ENCODE measurements around the gene TAC4. TPM values are rescaled to one million over a fixed set of nuclear protein-coding genes. Genes with fewer than 3 reads are reported as not detected.

Gene TAC4
- total and polyA plus RNA-seq, 10 of the 15 experiments (the other 5 are each of a cell fraction or from before 2014, with no cell fraction given), result not detected

- intact Hi-C loops (cut with micrococcal nuclease; ENCODE audit: unreplicated experiment) (no loop called here), in situ Hi-C loops (cut with MboI) (no loop called here)
- BruUV-seq (replicated peaks), result no TSS peak
- no peak overlapping the region for H3K4me3 ChIP-seq
- ATAC-seq (no peak), FAIRE-seq (no peak), DNase-seq (ENCODE audit: low read depth, low spot score) (no peak)
- ChIA-PET CTCF (no interaction called here), SMC1A (ENCODE audit: uncharacterized antibody, unreplicated experiment) (no interaction called here), RAD21 (ENCODE audit: unreplicated experiment) (no interaction called here), POLR2A (no interaction called here)
- H3K9ac ChIP-seq (ENCODE audit: control insufficient read depth, insufficient read depth, low read length), result no peak overlapping the region
- no peaks in the 10 kb centered on the region for H3K79me2 ChIP-seq (ENCODE audit: control insufficient read depth, insufficient read depth, low read length)
- WGBS (ENCODE audit: insufficient coverage, insufficient replicate concordance, low lambda C conversion rate, missing lambda C conversion rate), result 100% methylated on average over 2 of the region's 2 CpGs
- no peaks in the 10 kb centered on the region for H3K4me1 ChIP-seq (ENCODE audit: control insufficient read depth, insufficient read depth, low read length)
- no peak for TF ChIP-seq EGR1 (IDR thresholded peaks at IDR 0.05; ENCODE audit: borderline replicate concordance in 1 of 2, low read depth in 2 of 2, low read length in 2 of 2)
- no peak for TF ChIP-seq RUNX3 (IDR thresholded peaks at IDR 0.05; ENCODE audit: low read length)
- no peak for TF ChIP-seq IRF4 (IDR thresholded peaks at IDR 0.05; ENCODE audit: low read depth, low read length)
- TF ChIP-seq EZH2 (IDR thresholded peaks at IDR 0.05; ENCODE audit: borderline replicate concordance, control insufficient read depth, low read depth, low read length), result no peak
- no peak for TF ChIP-seq SREBF2 (IDR thresholded peaks at IDR 0.05; ENCODE audit: low read length)
- no peak for TF ChIP-seq BACH1 (IDR thresholded peaks at IDR 0.05; ENCODE audit: borderline replicate concordance)
- no peak for TF ChIP-seq ZBTB40 (IDR thresholded peaks at IDR 0.05; ENCODE audit: borderline replicate concordance)
- no peak for TF ChIP-seq YY1 (IDR thresholded peaks at IDR 0.05; ENCODE audit: low read depth, low read length)
- no peak for TF ChIP-seq HCFC1 (IDR thresholded peaks at IDR 0.05; ENCODE audit: low read length)
- no peak for TF ChIP-seq POLR2AphosphoS5 (IDR thresholded peaks at IDR 0.05; ENCODE audit: low read length)
- TF ChIP-seq JUND (IDR thresholded peaks at IDR 0.05; ENCODE audit: low read depth, low read length), result no peak
- TF ChIP-seq CUX1 (IDR thresholded peaks at IDR 0.05; ENCODE audit: insufficient replicate concordance, low read depth, low read length), result no peak
- TF ChIP-seq IRF5 (IDR thresholded peaks at IDR 0.05; ENCODE audit: borderline replicate concordance), result no peak
- no peak overlapping the region for H3K4me2 ChIP-seq (ENCODE audit: control insufficient read depth, insufficient read depth)
- no peak overlapping the region for H3K27ac ChIP-seq (ENCODE audit: control insufficient read depth, insufficient read depth)
- no peaks in the 10 kb centered on the region for H3K9me3 ChIP-seq (replicated peaks; ENCODE audit: control insufficient read depth, insufficient read depth, low read length)
- H2AFZ ChIP-seq (ENCODE audit: control insufficient read depth, low read depth, low read length), result no peak overlapping the region
- H3K27me3 ChIP-seq (replicated peaks in 1 of 2; ENCODE audit: control insufficient read depth in 2 of 2, insufficient read depth in 2 of 2, low read length in 1 of 2), result no peaks in the 10 kb centered on the region
- peaks cover 18 to 49% of the 10 kb centered on the region in 2 experiments for H3K36me3 ChIP-seq (ENCODE audit: control insufficient read depth in 2 of 2, insufficient read depth in 2 of 2, low read length in 1 of 2)
- H4K20me1 ChIP-seq (ENCODE audit: control insufficient read depth, insufficient read depth), result no peaks in the 10 kb centered on the region
Measured at GRCh38 chr17:49819651-49820050, 28.2 kb downstream of the TAC4 start.
